Epithelial cell of proximal tubule (primary cell): Measurements from ENCODE around the gene PLA2G2C. TPM values are rescaled to one million over a fixed set of nuclear protein-coding genes. Genes with fewer than 3 reads are reported as not detected.
"Not testable (repeated sequence)": the region's sequence is repeated elsewhere in the genome, so short reads cannot be mapped to it uniquely, and the experiment has no call there.

Experiments used
- DNase-seq: peaks from one replicate; pipeline ENCODE4 v3.0.0-alpha.2; 2011; ENCODE audit warnings: low read depth
- H3K4me3 ChIP-seq: 2 replicates; pipeline ENCODE4 v1.5.1; 2011; ENCODE audit warnings: low read depth, mild to moderate bottlenecking, low read length
- CTCF ChIP-seq: conservative IDR thresholded peaks from 2 replicates; pipeline ENCODE4 v1.5.1; 2012; ENCODE audit warnings: low read depth, mild to moderate bottlenecking, low read length
- total RNA-seq: library from RNA; depleted of rRNA; stranded (reverse); fragments of >200 nt; gene quantifications from 2 replicates; pipeline ENCODE4 v1.2.3, GENCODE V29; 2015

The PLA2G2C gene
- total RNA-seq, 1 donor from 2014 or later: not detected

DNA sequence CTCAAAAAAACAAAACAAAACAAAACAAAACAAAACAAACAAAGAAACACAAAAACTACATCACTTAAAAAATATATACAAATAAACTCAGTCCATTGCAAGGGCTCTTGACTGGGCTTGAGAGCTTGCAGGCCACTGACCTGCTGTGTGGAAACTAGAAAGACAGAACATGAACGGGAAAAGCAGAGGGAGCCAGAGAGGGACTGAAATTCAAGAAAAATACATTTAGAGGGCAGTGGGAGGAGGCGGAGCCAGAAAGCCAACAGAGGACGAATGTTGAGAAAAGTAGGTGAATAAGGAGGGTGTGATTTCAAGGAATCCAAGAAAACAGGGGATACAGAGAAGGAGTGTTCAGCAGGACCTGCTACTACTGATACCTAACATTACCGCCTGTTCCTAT, 41.4 kb upstream of the PLA2G2C start:
- no peak for DNase-seq
- TF ChIP-seq CTCF: no peak
- H3K4me3 ChIP-seq: no peak overlapping the region

GRCh38 chr1:20224546-20224945, 38.2 kb upstream of the PLA2G2C start:
- TF ChIP-seq CTCF: no peak
- no peak overlapping the region for H3K4me3 ChIP-seq
- no peak for DNase-seq

GRCh38 chr1:20223551-20224419, 37.5 kb upstream of the PLA2G2C start:
- DNase-seq: no peak
- no peak overlapping the region for H3K4me3 ChIP-seq
- no peak for TF ChIP-seq CTCF

DNA sequence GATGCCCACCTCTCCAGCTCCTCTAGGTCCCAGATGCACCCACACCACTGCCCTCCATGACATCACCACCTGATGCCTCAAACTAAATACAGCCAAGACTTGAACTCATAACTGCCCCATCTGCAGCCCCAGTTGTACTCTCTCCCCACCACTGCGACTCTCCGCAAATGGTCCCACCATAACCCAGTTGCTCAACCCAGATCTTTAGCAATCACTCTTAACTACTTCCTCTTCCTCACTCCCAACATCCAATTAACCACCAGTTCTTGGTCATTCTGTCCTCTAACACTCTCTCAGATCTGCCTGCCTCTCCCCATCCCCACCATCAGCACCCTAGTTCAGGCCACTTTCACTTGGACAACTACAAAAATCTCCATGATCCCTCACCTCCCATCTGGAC, 36.8 kb upstream of the PLA2G2C start:
- TF ChIP-seq CTCF: no peak
- no peak for DNase-seq
- no peak overlapping the region for H3K4me3 ChIP-seq

DNA sequence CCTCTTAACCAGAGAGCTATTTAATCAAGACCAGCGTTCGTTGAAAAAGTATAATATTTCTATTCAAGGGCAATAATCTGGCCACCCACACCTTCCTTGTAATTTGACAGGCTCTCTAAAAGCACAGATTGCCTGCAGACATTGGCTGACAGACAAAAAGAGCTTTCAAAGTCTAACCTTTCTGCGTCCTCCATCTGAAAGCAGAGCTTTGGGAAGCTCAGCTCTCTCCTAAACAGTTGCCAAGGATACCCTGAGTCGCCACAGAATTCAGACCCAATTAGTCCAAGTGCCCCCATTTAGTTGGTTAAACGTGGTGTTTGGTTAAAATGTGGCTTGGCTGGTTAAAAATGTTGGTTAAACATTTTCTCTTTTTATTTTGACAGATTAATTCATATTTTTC, 33.7 kb upstream of the PLA2G2C start:
- no peak overlapping the region for H3K4me3 ChIP-seq
- TF ChIP-seq CTCF: no peak
- DNase-seq: no peak

- not testable (repeated sequence) for H3K4me3 ChIP-seq, DNase-seq
These were observed 32.7 kb upstream of the PLA2G2C start for GRCh38 chr1:20219053-20219452.

GRCh38 chr1:20216574-20216973, 30.3 kb upstream of the PLA2G2C start:
- H3K4me3 ChIP-seq: no peak overlapping the region
- DNase-seq: no peak
- TF ChIP-seq CTCF: peak; percentile 56
